NCI-H146 treated with DMSO at 0.1 percent for 48 hours (cell line): ENCODE results near the gene CCDC80.
A peak's percentile ranks its signal among the peaks of the same experiment; 100 is the strongest.

Source experiments
- DNase-seq: peaks from one replicate; lab custom pipeline; 2025; ENCODE audit not compliant: unreplicated experiment; lab: John Stamatoyannopoulos, UW

The CCDC80 gene

GRCh38 chr3:112667599-112667998 is 26.7 kb upstream of the CCDC80 start:
- DNase-seq, result no peak

GRCh38 chr3:112665009-112665408 is 24.1 kb upstream of the CCDC80 start:
- DNase-seq, result peak; percentile 46

- no peak for DNase-seq
These were observed 15.1 kb upstream of the CCDC80 start for GRCh38 chr3:112656043-112656442.

- no peak for DNase-seq
These were observed 14.0 kb upstream of the CCDC80 start for GRCh38 chr3:112654979-112655378.

- no peak for DNase-seq
These were observed 13.5 kb upstream of the CCDC80 start for GRCh38 chr3:112654492-112654891.

GRCh38 chr3:112653881-112654300 is 12.9 kb upstream of the CCDC80 start:
- DNase-seq, result no peak

- DNase-seq, result no peak
These were observed 12.4 kb upstream of the CCDC80 start for GRCh38 chr3:112653209-112653871.

GRCh38 chr3:112651516-112651915 is 10.6 kb upstream of the CCDC80 start:
- DNase-seq, result no peak

- DNase-seq, result no peak
These were observed 10.1 kb upstream of the CCDC80 start for GRCh38 chr3:112651071-112651470.

- DNase-seq, result no peak
These were observed 9.5 kb upstream of the CCDC80 start for GRCh38 chr3:112650482-112650881.

- DNase-seq, result no peak
These were observed 8.5 kb upstream of the CCDC80 start for GRCh38 chr3:112649478-112649735.

GRCh38 chr3:112647122-112647521 is 6.2 kb upstream of the CCDC80 start:
- no peak for DNase-seq

- DNase-seq, result peak; percentile 42
These were observed 5.7 kb upstream of the CCDC80 start for GRCh38 chr3:112646623-112647022.

GRCh38 chr3:112644453-112644852 is 3.5 kb upstream of the CCDC80 start:
- DNase-seq, result no peak

- DNase-seq, result no peak
These were observed 2.8 kb upstream of the CCDC80 start for GRCh38 chr3:112643621-112644240.

- peak; percentile 94 for DNase-seq
These were observed 2.1 kb upstream of the CCDC80 start for GRCh38 chr3:112642912-112643506.

GRCh38 chr3:112640276-112640929 is 540 bp downstream of the CCDC80 start:
- DNase-seq, result no peak

GRCh38 chr3:112639455-112640225 is 1.3 kb downstream of the CCDC80 start:
- DNase-seq, result no peak

GRCh38 chr3:112638327-112639020 is 2.5 kb downstream of the CCDC80 start:
- DNase-seq, result no peak

GRCh38 chr3:112637700-112638099 is 3.2 kb downstream of the CCDC80 start:
- no peak for DNase-seq

GRCh38 chr3:112635674-112636073 is 5.3 kb downstream of the CCDC80 start:
- DNase-seq, result no peak
